HL-60 (cell line): ENCODE results near the gene TMPRSS2.

Experiments
- CTCF ChIP-seq: IDR thresholded peaks from one replicate; pipeline ENCODE4 v1.5.1; 2011; ENCODE audit warnings: low read length, control low read depth, inconsistent platforms; ENCODE audit not compliant: insufficient read depth
- GABPA ChIP-seq: IDR thresholded peaks from 2 replicates; pipeline ENCODE4 v1.6.1; 2012; ENCODE audit warnings: low read depth
- POLR2AphosphoS5 ChIP-seq: IDR thresholded peaks from 2 replicates; pipeline ENCODE4 v1.6.1; 2012; ENCODE audit warnings: low read depth
- SPI1 ChIP-seq: IDR thresholded peaks from 2 replicates; pipeline ENCODE4 v1.6.1; 2012; ENCODE audit warnings: low read depth, mild to moderate bottlenecking, borderline replicate concordance
- TF ChIP-seq, protein P1 (sequence below): IDR thresholded peaks from 2 replicates; pipeline ENCODE4 v1.6.1; 2012; ENCODE audit warnings: low read depth; ENCODE audit not compliant: insufficient replicate concordance

DNA sequence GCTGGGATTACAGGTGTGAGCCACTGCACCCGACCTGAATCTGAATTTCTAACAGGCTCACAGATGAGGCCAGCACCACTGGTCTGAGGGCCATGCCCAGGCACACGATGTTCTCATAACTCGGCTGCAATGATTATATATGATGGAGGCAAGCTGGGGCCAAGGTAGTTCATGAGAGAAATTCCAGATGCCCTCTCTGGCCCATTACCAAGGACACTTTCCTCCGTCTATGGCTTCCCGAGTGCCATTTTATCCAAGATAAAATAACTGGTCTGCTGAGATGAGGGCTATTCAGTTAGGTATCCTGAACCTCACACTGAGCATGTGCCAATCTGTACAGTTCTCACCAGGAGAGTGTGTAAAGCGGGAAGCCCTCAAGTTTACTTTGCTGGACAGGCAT, 16.5 kb downstream of the TMPRSS2 start:
- no peak for TF ChIP-seq CTCF
- no peak for TF ChIP-seq POLR2AphosphoS5
- TF ChIP-seq, protein P1, sequence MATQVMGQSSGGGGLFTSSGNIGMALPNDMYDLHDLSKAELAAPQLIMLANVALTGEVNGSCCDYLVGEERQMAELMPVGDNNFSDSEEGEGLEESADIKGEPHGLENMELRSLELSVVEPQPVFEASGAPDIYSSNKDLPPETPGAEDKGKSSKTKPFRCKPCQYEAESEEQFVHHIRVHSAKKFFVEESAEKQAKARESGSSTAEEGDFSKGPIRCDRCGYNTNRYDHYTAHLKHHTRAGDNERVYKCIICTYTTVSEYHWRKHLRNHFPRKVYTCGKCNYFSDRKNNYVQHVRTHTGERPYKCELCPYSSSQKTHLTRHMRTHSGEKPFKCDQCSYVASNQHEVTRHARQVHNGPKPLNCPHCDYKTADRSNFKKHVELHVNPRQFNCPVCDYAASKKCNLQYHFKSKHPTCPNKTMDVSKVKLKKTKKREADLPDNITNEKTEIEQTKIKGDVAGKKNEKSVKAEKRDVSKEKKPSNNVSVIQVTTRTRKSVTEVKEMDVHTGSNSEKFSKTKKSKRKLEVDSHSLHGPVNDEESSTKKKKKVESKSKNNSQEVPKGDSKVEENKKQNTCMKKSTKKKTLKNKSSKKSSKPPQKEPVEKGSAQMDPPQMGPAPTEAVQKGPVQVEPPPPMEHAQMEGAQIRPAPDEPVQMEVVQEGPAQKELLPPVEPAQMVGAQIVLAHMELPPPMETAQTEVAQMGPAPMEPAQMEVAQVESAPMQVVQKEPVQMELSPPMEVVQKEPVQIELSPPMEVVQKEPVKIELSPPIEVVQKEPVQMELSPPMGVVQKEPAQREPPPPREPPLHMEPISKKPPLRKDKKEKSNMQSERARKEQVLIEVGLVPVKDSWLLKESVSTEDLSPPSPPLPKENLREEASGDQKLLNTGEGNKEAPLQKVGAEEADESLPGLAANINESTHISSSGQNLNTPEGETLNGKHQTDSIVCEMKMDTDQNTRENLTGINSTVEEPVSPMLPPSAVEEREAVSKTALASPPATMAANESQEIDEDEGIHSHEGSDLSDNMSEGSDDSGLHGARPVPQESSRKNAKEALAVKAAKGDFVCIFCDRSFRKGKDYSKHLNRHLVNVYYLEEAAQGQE = no peak
- TF ChIP-seq SPI1 = no peak
- no peak for TF ChIP-seq GABPA
